Adrenal gland (tissue), 12 donors: ENCODE measurements around the gene SCN4A. TPM values are rescaled to one million over a fixed set of nuclear protein-coding genes. Genes with fewer than 3 reads are reported as not detected.

Experiments used
- DNase-seq, 7 donors: peaks; one replicate each; pipeline ENCODE4 v3.0.0-alpha.2; 2019 to 2020
- H3K27ac ChIP-seq, 5 donors: fragments of 200-600 bp; sonication (generic) in 4 of 5; 1 replicate in 3 of 5; 2 replicates in 2 of 5; pipeline versions ENCODE4 v1.5.1 to v1.8.0; 2016 to 2020; ENCODE audit warnings: mild to moderate bottlenecking in 1 of 5
- H3K27me3 ChIP-seq: fragments of 200-600 bp; 2 replicates; pipeline ENCODE4 v1.8.0; 2021
- H3K36me3 ChIP-seq, 2 donors: fragments of 200-600 bp; replicated peaks in 1 of 2; 1 replicate in 1 of 2; 2 replicates in 1 of 2; pipeline versions ENCODE4 v1.5.1 to v1.8.0; 2018 to 2022
- H3K4me1 ChIP-seq, 2 donors: fragments of 200-600 bp; replicated peaks in 1 of 2; 1 replicate in 1 of 2; 2 replicates in 1 of 2; pipeline versions ENCODE4 v1.5.1 to v1.8.0; 2018 to 2021
- H3K4me3 ChIP-seq, 4 donors: fragments of 200-600 bp; sonication (generic) in 3 of 4; one replicate each; pipeline ENCODE4 v1.5.1; 2016 to 2018
- H3K9me3 ChIP-seq, 3 donors: fragments of 200-600 bp; sonication (generic) in 1 of 3; replicated peaks in 1 of 3; 1 replicate in 2 of 3; 2 replicates in 1 of 3; pipeline versions ENCODE4 v1.5.1 to v1.8.0; 2016 to 2021
- CTCF ChIP-seq, 6 experiments: fragments of 450-650 bp in 4 of 6; fragments of 200-600 bp in 2 of 6; sonication (generic) in 1 of 6; IDR thresholded peaks; 1 replicate in 5 of 6; 2 replicates in 1 of 6; pipeline versions ENCODE4 v1.5.1 to v1.8.0; 2016 to 2021; ENCODE audit warnings: antibody characterized with exemption in 6 of 6, mild to moderate bottlenecking in 2 of 6, moderate library complexity in 1 of 6
- POLR2A ChIP-seq, 2 donors: fragments of 450-650 bp; IDR thresholded peaks; one replicate each; pipeline ENCODE4 v1.6.1; 2017; ENCODE audit warnings: antibody characterized with exemption in 2 of 2, mild to moderate bottlenecking in 2 of 2, moderate library complexity in 1 of 2
- WGBS, 4 donors: extraction: QIAGEN DNeasy Blood & Tissue Kit in 2 of 4; methylation state at CpG; one replicate each; pipeline versions ENCODE4 v1.1.5 to v1.1.7; 2013 to 2017; 5-methylcytosine and 5-hydroxymethylcytosine counted together
- intact Hi-C, 2 donors: fragments of 100-400 bp; cut with DNase I; formaldehyde crosslinking; loops; one replicate each; pipeline versions ENCODE4 v1.14.1 to v1.15.0; 2022 to 2023
- polyA plus RNA-seq, 3 donors: library from polyadenylated mRNA; stranded (reverse); fragments of 200-250 nt in 2 of 3; fragments of 350-450 nt in 1 of 3; fragmentation: Illumina TruSeq in 1 of 3; extraction: RNeasy Lipid Tissue Mini Kit (QIAGEN cat#74804) in 1 of 3; gene quantifications; one replicate each; pipeline ENCODE4 v1.2.3, GENCODE V29; 2013 to 2014
- total RNA-seq, 9 donors: library from RNA; depleted of rRNA in 4 of 9; stranded (reverse); fragments of >200 nt in 4 of 9; fragments of 120-200 nt in 1 of 9; fragmentation: NEBNext Ultra II Directional in 1 of 9; extraction: Animal tissue kit (Norgen Biotek cat#: 25700) in 1 of 9; gene quantifications; one replicate each; pipeline versions ENCODE4 v1.1.0 to v1.2.4, GENCODE V29; 2013 to 2023
- donor health status: healthy with polysubstance abuse.
- donor health status: Bipolar disorder and iron deficiency.
- donor health status: DM: yes; HTN: yes; CAD: no.
- donor health status: DM: no; HTN: no; CAD: no.
- donor health status: DM: no; HTN: no; CAD: no.
- donor health status: DM: yes; HTN: yes; CAD: no.

The SCN4A gene
- total and polyA plus RNA-seq, 12 donors = 0.30 to 4.2 (median 1.5) TPM

- no peak overlapping the region for H3K27ac ChIP-seq
- intact Hi-C loops = no loop called here
- DNase-seq = no peak
- no peaks in the 10 kb centered on the region for H3K36me3 ChIP-seq
- H3K4me3 ChIP-seq = no peak overlapping the region
- WGBS, 4 donors = 82 to 86% (median 85%) methylated on average over 21 of the region's 21 CpGs
- peaks cover 1 to 14% of the 10 kb centered on the region in 2 donors for H3K4me1 ChIP-seq
- no peaks in the 10 kb centered on the region for H3K27me3 ChIP-seq
- TF ChIP-seq CTCF (IDR thresholded peaks at IDR 0.05) = no peak
- no peak for TF ChIP-seq POLR2A (IDR thresholded peaks at IDR 0.05)
- no peaks in the 10 kb centered on the region for H3K9me3 ChIP-seq
Observed at GRCh38 chr17:63989622-63990345, 17.1 kb upstream of the SCN4A start.

GRCh38 chr17:63988741-63989621 is 16.3 kb upstream of the SCN4A start:
- WGBS, 4 donors = 66 to 73% (median 69%) methylated on average over 28 to 35 of the region's 35 CpGs
- Histone ChIP-seq H3K36me3 (no peaks in the 10 kb centered on the region), H3K27ac (no peak overlapping the region), H3K4me1 (peaks cover 5 to 21% of the 10 kb centered on the region in 2 donors), H3K4me3 (no peak overlapping the region), H3K9me3 (no peaks in the 10 kb centered on the region), H3K27me3 (no peaks in the 10 kb centered on the region)
- DNase-seq = peak in 1 of 7 donors; percentile 19
- TF ChIP-seq POLR2A (IDR thresholded peaks at IDR 0.05) (no peak), CTCF (IDR thresholded peaks at IDR 0.05) (no peak)
- intact Hi-C loops = no loop called here

- TF ChIP-seq POLR2A (IDR thresholded peaks at IDR 0.05) = no peak
- TF ChIP-seq CTCF (IDR thresholded peaks at IDR 0.05) = no peak
- no peak for DNase-seq
- no peaks in the 10 kb centered on the region for H3K9me3 ChIP-seq
- no peaks in the 10 kb centered on the region for H3K27me3 ChIP-seq
- 90 to 100% (median 94%) methylated on average over 1 to 5 of the region's 5 CpGs for WGBS, 4 donors
- intact Hi-C loops = no loop called here
- peak overlapping the region in 1 of 5 donors; percentile 16 for H3K27ac ChIP-seq
- no peak overlapping the region for H3K4me3 ChIP-seq
- no peaks in the 10 kb centered on the region for H3K36me3 ChIP-seq
- peaks cover 5 to 23% of the 10 kb centered on the region in 2 donors for H3K4me1 ChIP-seq
Observed at GRCh38 chr17:63988127-63988478, 15.4 kb upstream of the SCN4A start.
